ENCODE data around the gene TGFBI.

DNA sequence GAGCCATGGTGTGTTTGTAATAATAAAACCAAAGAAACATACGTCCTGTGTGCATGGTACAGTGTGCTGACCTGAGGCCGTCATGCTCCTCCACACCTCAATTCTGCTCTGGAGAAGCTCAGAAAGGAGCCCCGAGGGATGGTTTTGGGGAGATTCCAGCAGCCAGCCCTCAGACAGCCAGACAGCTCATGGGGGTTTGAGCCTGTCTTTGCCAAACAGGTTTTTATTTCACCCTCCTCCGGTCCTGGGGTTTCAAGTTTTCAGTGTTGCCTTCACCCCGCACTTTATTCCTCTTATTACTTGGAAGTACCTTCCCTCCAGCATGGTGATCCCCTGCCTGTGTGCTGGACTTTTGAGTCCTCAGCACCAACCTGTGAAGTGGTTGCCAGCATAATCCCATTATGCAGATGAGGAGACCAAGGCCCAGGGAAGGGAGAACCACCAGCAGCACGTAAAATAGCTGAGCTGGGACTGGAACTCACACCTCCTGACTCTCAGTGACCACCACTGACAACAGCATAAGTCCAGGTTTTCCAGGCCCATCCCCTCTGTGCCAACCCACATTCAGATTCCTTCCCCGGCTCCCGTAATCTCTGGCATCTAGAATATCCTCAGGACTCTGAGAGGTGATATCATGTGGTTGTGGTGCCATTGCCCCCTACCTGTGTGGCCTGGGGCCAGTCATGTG is 35.1 kb downstream of the TGFBI start:
- TF ChIP-seq GATA3 (IDR thresholded peaks at IDR 0.05; ENCODE audit: low read depth, low read length) (no peak), GATA2 (IDR thresholded peaks at IDR 0.05; ENCODE audit: low read depth, low read length) (no peak)

All from SH-SY5Y (cell line).